ENCODE results near the gene KDSR.
"Not testable (repeated sequence)": the region's sequence is repeated elsewhere in the genome, so short reads cannot be mapped to it uniquely, and the experiment has no call there.

KDSR gene

DNA sequence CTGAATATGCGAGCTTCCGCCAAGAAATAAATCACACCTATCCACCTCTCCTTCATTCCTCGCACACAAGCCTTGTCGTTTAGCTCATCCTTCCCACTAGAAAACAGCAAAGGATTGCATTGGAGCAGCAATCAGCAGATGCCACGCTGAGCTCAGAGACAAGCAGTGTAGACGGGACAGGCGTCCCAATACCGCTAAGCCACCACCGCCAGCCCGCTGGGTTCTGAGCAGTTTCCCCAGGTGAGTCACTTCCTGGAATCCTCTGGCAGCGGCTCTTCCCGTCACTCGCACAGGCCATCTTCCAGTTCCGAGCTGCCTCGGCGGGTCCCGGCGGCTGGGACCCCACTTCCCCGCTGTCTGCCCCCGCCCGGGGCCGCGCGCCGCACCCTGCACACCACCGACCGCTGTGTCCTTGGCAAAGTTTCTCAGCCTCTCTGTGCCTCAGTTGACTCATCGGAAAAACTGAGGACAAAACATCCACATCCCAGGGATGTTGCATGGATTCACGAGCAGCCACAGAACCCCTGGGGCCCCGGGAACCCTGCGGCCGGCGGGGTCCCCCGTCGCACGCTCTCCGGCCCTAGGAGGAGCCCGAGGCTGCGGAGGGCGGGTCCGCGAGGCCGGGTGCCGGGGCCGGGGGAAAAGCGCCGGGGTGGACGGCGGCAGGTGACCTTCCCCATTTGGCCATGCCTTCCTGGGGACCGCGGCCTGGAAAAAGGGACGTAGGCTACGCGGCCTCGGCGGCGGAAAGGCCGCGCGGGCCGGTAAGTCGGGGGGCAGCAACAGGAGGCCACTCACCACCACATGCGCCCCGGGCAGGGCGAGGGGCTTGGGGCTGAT lies 573 bp downstream of the KDSR start:
- DNase-seq (ENCODE audit: low read depth in 3 of 3): peak; percentile 45 to 61 (median 61)

- no peak for DNase-seq (ENCODE audit: low read depth in 3 of 3)
These were observed 1.2 kb downstream of the KDSR start for GRCh38 chr18:63365876-63366212.

- peak in 1 of 3 experiments; percentile 19 for DNase-seq (ENCODE audit: low read depth in 3 of 3)
These were observed 3.1 kb downstream of the KDSR start for GRCh38 chr18:63363951-63364350.

DNA sequence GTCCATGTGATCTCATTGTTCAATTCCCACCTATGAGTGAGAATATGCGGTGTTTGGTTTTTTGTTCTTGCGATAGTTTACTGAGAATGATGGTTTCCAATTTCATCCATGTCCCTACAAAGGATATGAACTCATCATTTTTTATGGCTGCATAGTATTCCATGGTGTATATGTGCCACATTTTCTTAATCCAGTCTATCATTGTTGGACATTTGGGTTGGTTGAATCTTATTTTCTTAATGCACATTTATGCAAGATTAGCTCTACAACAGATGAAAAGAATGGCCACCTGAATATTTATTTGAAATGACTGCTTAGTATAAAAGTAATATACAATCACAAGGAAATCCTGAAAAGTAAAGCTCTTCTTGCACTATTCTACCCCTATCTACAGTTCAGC lies 3.6 kb downstream of the KDSR start:
- DNase-seq (ENCODE audit: low read depth in 3 of 3): not testable (repeated sequence)

DNA sequence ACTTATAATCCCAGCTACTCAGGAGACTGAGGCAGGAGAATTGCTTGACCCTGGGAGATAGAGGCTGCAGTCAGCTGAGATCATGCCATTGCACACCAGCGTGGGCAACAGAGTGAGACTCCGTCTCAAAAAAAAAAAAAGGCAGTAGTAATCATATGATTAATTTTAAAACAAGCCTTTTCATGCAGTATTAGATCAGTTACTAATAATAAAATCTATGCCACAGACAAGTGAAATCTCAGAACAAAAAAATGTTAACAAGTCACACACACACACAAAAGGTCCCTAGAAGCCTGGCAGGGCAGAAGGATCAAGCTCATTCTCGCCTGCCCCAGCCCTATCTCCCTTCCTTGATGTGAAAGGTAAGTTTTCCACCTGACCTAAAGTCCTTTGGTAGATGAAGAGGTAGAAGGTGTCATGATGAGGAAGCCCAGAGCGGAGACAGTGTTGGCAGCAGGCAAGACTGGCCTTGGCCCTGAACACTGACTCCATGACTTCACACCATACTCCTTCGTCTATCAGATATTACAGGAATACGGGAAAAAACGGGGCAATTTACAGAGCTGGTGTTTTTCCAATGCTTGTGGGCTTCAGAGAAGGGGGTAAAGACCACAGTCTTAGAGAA lies 10.6 kb downstream of the KDSR start:
- DNase-seq (ENCODE audit: low read depth in 3 of 3): no peak

DNA sequence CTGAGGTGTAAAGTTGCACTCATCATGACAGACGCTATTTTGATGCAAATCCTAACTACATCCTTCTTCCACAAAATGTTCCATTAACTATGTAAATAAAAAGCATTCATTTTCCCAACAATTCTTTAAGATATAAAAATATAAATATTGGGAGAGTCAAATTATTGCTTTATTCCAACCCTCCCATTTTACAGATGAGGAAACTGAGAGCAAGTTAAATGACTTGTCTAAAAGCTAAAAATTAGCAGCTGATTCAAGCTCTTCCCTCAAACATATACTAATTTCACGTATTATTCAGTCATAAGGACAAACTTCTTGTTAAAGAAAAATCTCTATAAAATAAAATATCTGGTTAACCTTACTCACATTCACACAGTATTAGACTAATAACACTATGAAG lies 16.8 kb downstream of the KDSR start:
- no peak for DNase-seq (ENCODE audit: low read depth in 3 of 3)

DNA sequence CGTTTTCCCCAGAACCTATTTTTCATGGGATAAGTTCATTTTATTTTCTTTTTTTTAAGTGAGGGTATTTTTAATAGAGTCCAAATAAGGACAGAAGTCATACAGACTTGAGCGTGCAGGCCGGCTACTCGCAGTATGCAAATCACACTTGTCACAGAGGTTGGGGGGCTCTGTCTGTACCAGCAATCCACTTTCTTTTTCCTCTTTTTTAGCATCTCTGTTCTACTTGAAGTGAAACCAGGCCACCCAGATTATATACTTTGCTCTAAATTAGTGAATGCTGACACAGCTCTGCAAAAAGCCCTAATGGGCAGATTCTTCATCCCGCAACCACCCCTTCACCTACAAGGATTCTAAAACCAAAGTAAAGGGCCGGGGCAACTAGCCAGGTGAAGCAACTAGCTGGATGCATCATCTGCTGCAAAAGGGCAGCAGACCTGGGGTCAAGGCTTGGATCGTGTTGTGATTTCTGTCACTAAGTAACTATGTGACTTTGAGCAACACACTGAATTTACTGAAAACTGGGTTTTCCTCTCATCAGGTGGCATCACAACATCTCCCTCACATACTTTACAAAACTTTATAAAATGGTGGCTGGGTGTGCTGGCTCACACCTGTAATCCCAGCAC lies 18.4 kb downstream of the KDSR start:
- DNase-seq (ENCODE audit: low read depth in 3 of 3): no peak

- no peak for DNase-seq (ENCODE audit: low read depth in 3 of 3)
These were observed 20.4 kb downstream of the KDSR start for GRCh38 chr18:63346480-63347183.

DNA sequence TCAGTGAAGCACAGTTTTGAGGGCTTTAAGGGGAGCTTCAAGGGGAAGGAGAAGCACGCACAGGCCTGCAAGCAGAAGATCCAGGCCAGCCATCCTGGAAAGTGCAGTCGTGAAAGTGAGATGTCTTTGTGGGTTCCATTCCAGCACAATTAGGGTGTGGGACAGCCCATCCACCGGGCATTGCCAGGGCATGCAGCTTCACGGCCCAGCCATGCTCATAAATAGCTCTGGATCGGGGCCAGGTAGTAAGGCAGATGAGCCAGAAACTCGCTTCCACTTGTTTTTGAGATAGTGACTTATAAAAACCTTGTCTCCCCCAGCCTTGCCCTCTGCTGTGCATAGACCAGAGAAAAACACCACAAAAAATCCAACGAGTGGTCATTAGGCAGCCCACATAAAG lies 21.0 kb downstream of the KDSR start:
- DNase-seq (ENCODE audit: low read depth in 3 of 3): no peak

GRCh38 chr18:63344918-63345317 lies 22.1 kb downstream of the KDSR start:
- no peak for DNase-seq (ENCODE audit: low read depth in 3 of 3)

DNA sequence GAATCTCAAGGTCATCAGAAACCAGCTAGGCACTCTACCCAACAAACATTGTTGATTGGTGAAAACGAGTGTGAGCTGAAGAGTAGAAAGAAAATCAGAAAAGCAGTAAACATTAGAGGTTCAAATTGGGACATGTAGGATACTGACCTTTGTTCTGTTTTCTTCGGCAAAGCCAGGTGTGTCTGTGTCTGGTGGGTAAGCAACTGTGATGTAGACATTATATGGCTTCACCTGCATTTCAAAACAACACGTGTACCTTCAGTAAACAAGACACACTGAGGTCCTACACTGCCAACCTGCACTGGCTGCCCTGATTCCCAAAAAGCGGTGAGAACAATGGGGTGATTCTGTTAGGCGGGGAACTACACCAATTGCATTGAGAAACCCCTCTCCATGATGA lies 22.7 kb downstream of the KDSR start:
- no peak for DNase-seq (ENCODE audit: low read depth in 3 of 3)

DNA sequence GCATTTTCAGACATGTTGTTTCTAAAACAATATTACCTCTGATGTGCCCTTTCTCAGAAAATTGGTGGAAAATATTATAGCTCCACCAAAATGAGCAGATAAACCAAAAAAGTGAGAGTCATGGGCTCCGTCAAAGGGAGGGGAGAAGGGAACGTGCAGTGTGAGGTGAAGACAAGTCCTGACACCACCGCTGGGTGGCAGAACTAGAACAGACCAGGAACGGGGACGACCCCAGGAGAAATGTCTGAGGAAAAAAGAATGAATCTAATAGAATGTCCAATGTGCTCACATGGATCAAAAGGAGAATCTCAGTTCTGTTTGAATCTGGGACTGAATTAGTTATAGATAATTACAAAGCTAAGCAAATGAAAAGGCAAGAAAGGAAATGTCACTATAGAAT lies 24.8 kb downstream of the KDSR start:
- DNase-seq (ENCODE audit: low read depth in 3 of 3): no peak

GRCh38 chr18:63339920-63340484 lies 27.0 kb downstream of the KDSR start:
- DNase-seq (ENCODE audit: low read depth in 3 of 3): no peak

DNA sequence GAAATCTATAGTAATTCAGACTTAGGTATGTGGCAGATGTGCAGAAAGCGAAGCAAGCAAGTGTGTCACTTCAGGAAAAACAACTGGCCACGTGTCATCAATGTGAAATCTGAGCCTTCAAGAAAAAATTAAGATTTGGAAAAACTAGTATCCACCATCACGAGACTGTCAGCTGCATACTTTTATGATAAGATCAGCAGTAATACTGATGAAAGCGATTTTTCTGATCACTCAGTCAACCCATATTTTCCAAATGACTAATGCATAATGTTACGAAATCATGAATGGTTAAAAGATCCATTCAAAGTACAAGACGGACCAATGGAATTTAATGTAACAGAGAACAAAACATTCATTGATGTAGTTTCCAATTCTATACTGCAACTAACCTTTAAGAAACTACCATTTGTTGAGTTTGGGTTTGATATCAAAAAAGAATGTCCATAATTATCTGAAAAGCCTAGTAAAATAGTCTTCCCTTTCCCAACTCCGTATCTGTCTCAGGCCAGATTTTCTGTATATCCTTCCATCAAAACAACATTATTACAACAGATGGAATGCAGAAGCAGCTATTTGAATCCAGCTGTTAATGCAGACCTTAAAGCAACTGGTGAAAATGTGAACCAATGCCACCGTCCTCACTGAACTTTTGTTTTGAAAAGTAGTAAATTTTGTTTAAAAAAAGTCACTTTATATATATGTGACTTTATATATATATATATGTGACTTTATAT lies 30.5 kb downstream of the KDSR start:
- no peak for DNase-seq (ENCODE audit: low read depth in 3 of 3)

- no peak for DNase-seq (ENCODE audit: low read depth in 3 of 3)
These were observed 35.9 kb downstream of the KDSR start for GRCh38 chr18:63331105-63331504.

DNA sequence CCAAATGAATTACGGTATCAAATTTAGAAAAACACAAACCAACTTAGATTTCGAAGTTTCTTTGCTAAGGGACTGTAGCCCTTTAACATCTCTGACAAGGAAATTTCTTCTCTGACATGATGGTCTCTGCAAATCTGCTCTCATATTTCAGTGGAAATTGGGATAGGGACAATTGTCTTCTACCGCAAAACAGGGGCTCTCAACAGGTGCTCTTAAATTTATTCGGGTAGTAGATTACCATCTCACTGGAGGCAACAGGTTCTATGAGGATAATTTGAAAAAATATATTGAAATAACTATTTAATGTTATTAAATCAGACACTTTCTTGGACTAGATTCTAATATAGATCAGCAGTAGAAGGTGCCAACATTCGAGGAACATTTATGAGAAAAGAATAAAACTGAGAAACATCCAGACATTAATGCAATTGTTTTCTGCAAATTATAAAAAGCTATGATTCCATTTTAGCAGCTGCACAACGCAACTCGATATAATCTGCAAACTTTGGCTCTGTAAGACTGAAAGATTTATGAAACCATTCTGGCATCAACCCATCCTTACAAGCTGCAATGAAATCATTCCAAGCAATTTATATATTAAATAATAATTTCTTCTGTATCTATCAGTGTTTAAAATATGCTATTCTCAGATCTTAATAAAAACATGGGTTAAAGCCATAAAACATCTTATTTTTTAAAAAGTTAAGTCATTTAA lies 37.4 kb downstream of the KDSR start:
- no peak for DNase-seq (ENCODE audit: low read depth in 3 of 3)

DNA sequence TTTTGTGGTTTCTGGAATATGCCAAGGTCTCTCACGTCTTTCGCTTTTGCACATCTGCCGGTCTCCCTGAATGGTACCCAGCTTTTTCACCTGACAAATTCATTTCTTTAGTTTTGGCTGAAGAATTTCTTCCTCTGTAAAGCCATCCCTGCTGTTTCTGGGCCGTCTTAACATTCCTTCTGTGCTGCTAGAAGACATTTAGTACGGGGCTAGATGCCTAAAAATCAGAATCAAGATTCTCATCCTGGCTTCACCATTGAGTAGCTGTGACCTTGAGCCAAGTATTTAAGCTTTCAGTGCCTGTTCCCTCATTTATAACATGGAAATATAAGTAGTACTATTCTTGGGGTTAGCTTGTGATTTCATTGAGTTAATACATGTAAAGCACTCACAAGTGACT lies 41.0 kb downstream of the KDSR start:
- DNase-seq (ENCODE audit: low read depth in 3 of 3): no peak

DNA sequence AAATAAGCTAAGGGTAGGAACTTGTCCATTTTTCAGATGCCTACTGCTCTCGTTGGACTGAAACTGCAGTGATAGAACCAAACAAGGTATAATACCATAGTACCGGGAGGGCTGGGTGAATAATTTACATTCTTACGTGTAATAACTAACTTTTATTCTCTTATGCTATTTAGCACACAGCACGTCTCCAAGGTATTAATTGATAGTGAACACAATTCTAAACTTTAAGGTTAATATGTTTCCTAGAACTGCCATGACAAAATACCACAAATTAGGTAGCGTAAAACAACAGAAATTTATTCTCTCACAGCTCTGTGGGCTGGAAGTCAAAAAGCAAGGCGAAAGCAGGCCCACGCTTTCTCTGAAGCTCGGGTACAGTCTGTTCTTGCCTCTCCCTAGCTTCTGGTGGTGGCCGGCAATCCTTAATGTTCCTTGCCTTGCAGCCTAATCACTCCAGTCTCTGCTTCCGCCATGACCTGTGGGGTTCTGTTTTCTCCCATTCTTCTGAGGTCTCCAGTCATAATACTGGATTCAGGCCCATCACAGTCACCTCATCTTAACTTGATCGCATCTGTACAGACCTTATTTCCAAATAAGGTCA lies 41.8 kb downstream of the KDSR start:
- DNase-seq (ENCODE audit: low read depth in 3 of 3): no peak

DNA sequence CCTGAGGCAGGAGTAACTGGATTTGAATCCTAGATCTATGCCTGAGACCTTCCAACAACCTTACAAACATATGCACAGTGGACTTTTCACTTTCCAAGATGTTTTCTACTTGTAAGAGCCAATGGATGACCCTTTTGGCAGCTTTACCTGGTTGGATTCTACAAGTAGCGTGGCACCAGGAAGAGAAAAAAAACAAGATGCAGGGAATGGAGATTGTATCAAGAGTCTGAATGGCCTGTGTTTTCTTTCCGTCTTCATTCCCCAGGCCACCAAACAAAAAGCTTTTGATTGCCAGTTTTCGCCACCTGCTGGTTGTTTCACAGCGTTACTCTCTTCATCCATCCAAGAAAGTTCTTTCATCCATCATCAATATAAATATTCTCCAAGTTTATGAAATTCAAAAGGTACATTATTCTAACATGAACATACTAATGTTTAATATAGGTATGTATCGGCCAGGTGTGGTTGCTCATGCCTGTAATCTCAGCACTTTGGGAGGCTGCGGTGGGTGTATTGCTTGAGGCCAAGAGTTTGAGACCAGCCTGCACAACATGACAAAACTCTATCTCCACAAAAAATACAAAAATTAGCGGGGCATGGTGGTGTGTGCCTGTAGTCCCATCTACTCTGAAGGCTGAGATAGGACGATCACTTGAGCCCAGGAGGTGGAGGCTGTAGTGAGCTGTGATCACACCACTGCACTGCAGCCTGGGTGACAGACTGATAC lies 43.9 kb downstream of the KDSR start:
- DNase-seq (ENCODE audit: low read depth in 3 of 3): no peak

DNA sequence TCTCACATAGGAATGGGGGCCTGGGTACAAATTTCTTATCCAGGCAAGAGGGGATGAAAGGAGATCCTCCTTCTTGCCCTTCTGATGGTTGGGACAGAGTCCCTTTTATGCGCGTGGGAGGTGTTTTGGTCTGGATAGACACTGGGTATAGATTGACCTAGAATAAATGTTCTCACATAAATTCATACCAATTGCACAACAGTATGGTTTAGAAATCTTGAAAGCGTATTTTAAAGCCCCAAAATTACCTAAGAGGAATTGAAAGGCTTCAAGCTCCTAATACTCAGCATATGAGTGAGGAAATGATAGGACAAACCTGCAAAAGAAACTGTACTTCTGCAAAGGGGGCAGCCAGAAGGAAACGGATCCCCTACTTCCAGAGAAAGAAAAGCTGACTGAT lies 44.8 kb downstream of the KDSR start:
- DNase-seq (ENCODE audit: low read depth in 3 of 3): no peak

Data from stimulated activated CD4-positive, alpha-beta T cell treated with anti-CD3 and anti-CD28 coated beads, TNF-alpha, amount 100 ng/mL, for 4 hours (primary cell).